ENCODE measurements around the gene PSMD11.

GRCh38 chr17:32493571-32493970 is 49.3 kb downstream of the PSMD11 start:
- no peak for TF ChIP-seq CTCF (conservative IDR thresholded peaks at IDR 0.05; ENCODE audit: low read depth, low read length)
- TF ChIP-seq EZH2phosphoT487 (IDR thresholded peaks at IDR 0.05; ENCODE audit: borderline replicate concordance, low read length) = no peak
- TF ChIP-seq EZH2 (IDR thresholded peaks at IDR 0.05; ENCODE audit: low read length, unreplicated experiment) = no peak

Measured in PC-3 (cell line).